D721Med (cell line): ENCODE results near the gene GPR161.

ENCODE experiments used
- DNase-seq: peaks from one replicate; pipeline ENCODE4 v3.0.0; 2011; ENCODE audit warnings: low spot score; ENCODE audit not compliant: insufficient read length
- FAIRE-seq: peaks from 2 replicates; lab custom pipeline; 2011; peaks lifted over from hg19 to GRCh38; lab: Jason Lieb, UNC
- CTCF ChIP-seq: IDR thresholded peaks from 2 replicates; pipeline ENCODE4 v1.5.1; 2012; ENCODE audit warnings: mild to moderate bottlenecking, control low read depth; ENCODE audit not compliant: insufficient read depth; ENCODE audit errors: missing control alignments

GPR161 gene

GRCh38 chr1:168092566-168093355 is 44.0 kb downstream of the GPR161 start:
- DNase-seq (peak; percentile 11), FAIRE-seq (no peak)
- peak; percentile 31 for TF ChIP-seq CTCF

- DNase-seq (no peak), FAIRE-seq (no peak)
- no peak for TF ChIP-seq CTCF
Measured at GRCh38 chr1:168091720-168092550, 44.8 kb downstream of the GPR161 start.

GRCh38 chr1:168091063-168091462 is 45.7 kb downstream of the GPR161 start:
- FAIRE-seq: no peak
- no peak for TF ChIP-seq CTCF
- no peak for DNase-seq

GRCh38 chr1:168090395-168090794 is 46.3 kb downstream of the GPR161 start:
- DNase-seq (no peak), FAIRE-seq (no peak)
- no peak for TF ChIP-seq CTCF

GRCh38 chr1:168089979-168090337 is 46.8 kb downstream of the GPR161 start:
- no peak for TF ChIP-seq CTCF
- DNase-seq: no peak
- no peak for FAIRE-seq

- TF ChIP-seq CTCF: no peak
- no peak for FAIRE-seq
- DNase-seq: no peak
Measured at GRCh38 chr1:168089326-168089978, 47.3 kb downstream of the GPR161 start.
